Upper lobe of left lung (tissue), 4 donors: ENCODE data around the gene SLC6A6.

Source experiments
- POLR2A ChIP-seq, 4 donors: fragments of 450-650 bp; IDR thresholded peaks; one replicate each; pipeline ENCODE4 v1.5.1; 2016 to 2017; ENCODE audit warnings: antibody characterized with exemption in 4 of 4, mild to moderate bottlenecking in 2 of 4
- TF ChIP-seq, protein P1 (sequence below), 6 experiments: fragments of 450-650 bp in 4 of 6; fragments of 200-600 bp in 2 of 6; sonication (generic) in 2 of 6; IDR thresholded peaks; one replicate each; pipeline ENCODE4 v1.5.1; 2016 to 2019; ENCODE audit warnings: antibody characterized with exemption in 6 of 6

DNA sequence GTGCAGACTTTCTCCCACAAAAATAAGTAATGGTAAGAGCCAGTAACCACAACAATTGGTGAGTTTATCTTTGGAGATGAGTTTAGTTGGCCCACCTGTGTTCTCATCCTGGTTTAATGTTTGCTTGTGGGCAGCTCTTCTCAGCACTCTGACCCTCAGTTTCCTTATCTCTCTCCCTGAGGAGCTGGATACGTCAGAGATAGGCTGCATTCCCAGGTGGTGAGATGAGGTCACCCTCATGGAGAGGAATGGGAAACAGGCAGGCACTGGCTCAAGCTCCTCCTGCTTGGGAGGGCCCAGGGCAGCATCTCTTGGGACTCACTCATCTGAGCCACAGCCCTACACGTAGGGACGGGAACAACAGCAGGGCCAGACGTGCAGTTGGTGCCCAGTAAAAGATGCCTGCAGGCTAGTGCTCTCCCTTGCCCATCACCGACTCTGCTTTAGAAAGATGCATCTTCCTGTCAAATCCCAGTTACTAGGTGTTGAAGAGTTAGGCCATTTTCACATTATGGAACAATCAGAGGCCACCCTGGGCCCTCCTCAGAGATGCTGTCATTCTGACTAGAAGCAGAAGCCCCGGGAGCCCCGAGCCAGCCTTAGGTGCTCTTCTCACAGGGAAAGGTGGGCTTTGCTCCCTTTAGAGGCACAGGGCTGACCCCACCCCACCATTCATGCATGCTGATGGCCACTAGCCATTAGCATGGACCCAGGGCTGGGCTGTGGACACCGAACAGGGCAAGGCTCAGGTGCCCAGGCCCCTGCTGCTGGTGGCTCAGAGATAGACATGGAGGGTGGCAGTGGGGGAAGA is 78.0 kb downstream of the SLC6A6 start:
- TF ChIP-seq, protein P1, sequence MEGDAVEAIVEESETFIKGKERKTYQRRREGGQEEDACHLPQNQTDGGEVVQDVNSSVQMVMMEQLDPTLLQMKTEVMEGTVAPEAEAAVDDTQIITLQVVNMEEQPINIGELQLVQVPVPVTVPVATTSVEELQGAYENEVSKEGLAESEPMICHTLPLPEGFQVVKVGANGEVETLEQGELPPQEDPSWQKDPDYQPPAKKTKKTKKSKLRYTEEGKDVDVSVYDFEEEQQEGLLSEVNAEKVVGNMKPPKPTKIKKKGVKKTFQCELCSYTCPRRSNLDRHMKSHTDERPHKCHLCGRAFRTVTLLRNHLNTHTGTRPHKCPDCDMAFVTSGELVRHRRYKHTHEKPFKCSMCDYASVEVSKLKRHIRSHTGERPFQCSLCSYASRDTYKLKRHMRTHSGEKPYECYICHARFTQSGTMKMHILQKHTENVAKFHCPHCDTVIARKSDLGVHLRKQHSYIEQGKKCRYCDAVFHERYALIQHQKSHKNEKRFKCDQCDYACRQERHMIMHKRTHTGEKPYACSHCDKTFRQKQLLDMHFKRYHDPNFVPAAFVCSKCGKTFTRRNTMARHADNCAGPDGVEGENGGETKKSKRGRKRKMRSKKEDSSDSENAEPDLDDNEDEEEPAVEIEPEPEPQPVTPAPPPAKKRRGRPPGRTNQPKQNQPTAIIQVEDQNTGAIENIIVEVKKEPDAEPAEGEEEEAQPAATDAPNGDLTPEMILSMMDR (IDR thresholded peaks at IDR 0.05) = no peak
- TF ChIP-seq POLR2A (IDR thresholded peaks at IDR 0.05) = no peak
